Subcutaneous abdominal adipose tissue (tissue), 5 donors: Measurements from ENCODE around the gene MACROD2.
"Not testable (repeated sequence)": the region's sequence is repeated elsewhere in the genome, so short reads cannot be mapped to it uniquely, and the experiment has no call there.

Experiments
- H3K27ac ChIP-seq: one replicate; pipeline ENCODE4 v1.7.0; 2013; ENCODE audit warnings: low read depth, mild to moderate bottlenecking, inconsistent platforms, low read length, moderate library complexity
- H3K27me3 ChIP-seq, 5 donors: one replicate each; pipeline ENCODE4 v1.7.0; 2013; ENCODE audit warnings: low read length in 5 of 5, inconsistent platforms in 1 of 5; ENCODE audit not compliant: control insufficient read depth in 5 of 5, insufficient read depth in 4 of 5
- H3K36me3 ChIP-seq, 5 donors: one replicate each; pipeline ENCODE4 v1.7.0; 2013; ENCODE audit warnings: low read length in 5 of 5; ENCODE audit not compliant: control insufficient read depth in 5 of 5, insufficient read depth in 5 of 5
- H3K4me1 ChIP-seq, 5 donors: one replicate each; pipeline ENCODE4 v1.7.0; 2013; ENCODE audit warnings: low read length in 5 of 5, mild to moderate bottlenecking in 3 of 5, moderate library complexity in 1 of 5; ENCODE audit not compliant: control insufficient read depth in 5 of 5, insufficient read depth in 5 of 5
- H3K4me3 ChIP-seq, 5 donors: one replicate each; pipeline ENCODE4 v1.7.0; 2013; ENCODE audit warnings: low read length in 5 of 5, low read depth in 1 of 5
- H3K9ac ChIP-seq, 5 donors: one replicate each; pipeline ENCODE4 v1.7.0; 2013; ENCODE audit warnings: low read length in 5 of 5, mild to moderate bottlenecking in 4 of 5, moderate library complexity in 3 of 5
- H3K9me3 ChIP-seq, 5 donors: one replicate each; pipeline ENCODE4 v1.7.0; 2013; ENCODE audit warnings: low read length in 5 of 5; ENCODE audit not compliant: control insufficient read depth in 5 of 5
- donor health status: healthy.
- donor health status: healthy.
- donor health status: healthy.
- donor health status: healthy.
- donor health status: healthy.

MACROD2 gene

GRCh38 chr20:15807771-15808170 is 1812.5 kb downstream of the MACROD2 start:
- not testable (repeated sequence) for H3K9ac ChIP-seq, H3K9me3 ChIP-seq, H3K27ac ChIP-seq, H3K4me3 ChIP-seq, H3K36me3 ChIP-seq, H3K27me3 ChIP-seq, H3K4me1 ChIP-seq

- Histone ChIP-seq H3K4me1 (no peaks in the 10 kb centered on the region), H3K27ac (no peak overlapping the region), H3K27me3 (no peaks in the 10 kb centered on the region), H3K36me3 (no peaks in the 10 kb centered on the region), H3K4me3 (no peak overlapping the region), H3K9me3 (peaks cover 0 to 2% (median 0%) of the 10 kb centered on the region in 5 donors), H3K9ac (no peak overlapping the region)
Observed at GRCh38 chr20:15811951-15812350, 1816.6 kb downstream of the MACROD2 start.

- Histone ChIP-seq H3K9me3 (peaks cover 0 to 2% (median 0%) of the 10 kb centered on the region in 5 donors), H3K9ac (no peak overlapping the region), H3K4me3 (no peak overlapping the region), H3K36me3 (no peaks in the 10 kb centered on the region), H3K27me3 (no peaks in the 10 kb centered on the region), H3K4me1 (no peaks in the 10 kb centered on the region), H3K27ac (no peak overlapping the region)
Observed at GRCh38 chr20:15812696-15813095, 1817.4 kb downstream of the MACROD2 start.

- no peak overlapping the region for H3K4me3 ChIP-seq
Observed at GRCh38 chr20:15814360-15814759, 1819.0 kb downstream of the MACROD2 start.

GRCh38 chr20:15814911-15815310 is 1819.6 kb downstream of the MACROD2 start:
- H3K36me3 ChIP-seq: no peaks in the 10 kb centered on the region
- no peak overlapping the region for H3K4me3 ChIP-seq
- no peak overlapping the region for H3K9ac ChIP-seq
- H3K27ac ChIP-seq: no peak overlapping the region
- H3K27me3 ChIP-seq: no peaks in the 10 kb centered on the region
- peaks cover 0 to 2% (median 0%) of the 10 kb centered on the region in 5 donors for H3K9me3 ChIP-seq
- H3K4me1 ChIP-seq: no peaks in the 10 kb centered on the region

More at GRCh38 chr20:15814360-15814759, 1819.0 kb downstream of the MACROD2 start:
- H3K27me3 ChIP-seq: no peaks in the 10 kb centered on the region
- H3K9ac ChIP-seq: no peak overlapping the region
- H3K4me1 ChIP-seq: no peaks in the 10 kb centered on the region
- no peak overlapping the region for H3K27ac ChIP-seq
- no peaks in the 10 kb centered on the region for H3K36me3 ChIP-seq
- peaks cover 0 to 2% (median 0%) of the 10 kb centered on the region in 5 donors for H3K9me3 ChIP-seq

- Histone ChIP-seq H3K36me3 (no peaks in the 10 kb centered on the region), H3K9ac (no peak overlapping the region), H3K27ac (no peak overlapping the region), H3K4me3 (no peak overlapping the region), H3K27me3 (no peaks in the 10 kb centered on the region), H3K4me1 (no peaks in the 10 kb centered on the region), H3K9me3 (peaks cover 0 to 2% (median 0%) of the 10 kb centered on the region in 5 donors)
Observed at GRCh38 chr20:15817351-15817750, 1822.0 kb downstream of the MACROD2 start.

GRCh38 chr20:15818651-15819071 is 1823.3 kb downstream of the MACROD2 start:
- Histone ChIP-seq H3K4me3 (no peak overlapping the region), H3K9ac (no peak overlapping the region), H3K9me3 (peaks cover 0 to 2% (median 0%) of the 10 kb centered on the region in 5 donors), H3K4me1 (no peaks in the 10 kb centered on the region), H3K27ac (no peak overlapping the region), H3K36me3 (no peaks in the 10 kb centered on the region), H3K27me3 (no peaks in the 10 kb centered on the region)

GRCh38 chr20:15823718-15824117 is 1828.4 kb downstream of the MACROD2 start:
- Histone ChIP-seq H3K9ac (no peak overlapping the region), H3K4me1 (no peaks in the 10 kb centered on the region), H3K27ac (no peak overlapping the region), H3K9me3 (no peaks in the 10 kb centered on the region), H3K36me3 (no peaks in the 10 kb centered on the region), H3K4me3 (no peak overlapping the region), H3K27me3 (no peaks in the 10 kb centered on the region)

GRCh38 chr20:15827628-15828027 is 1832.3 kb downstream of the MACROD2 start:
- H3K36me3 ChIP-seq: no peaks in the 10 kb centered on the region
- H3K4me3 ChIP-seq: no peak overlapping the region
- no peak overlapping the region for H3K9ac ChIP-seq
- H3K27me3 ChIP-seq: no peaks in the 10 kb centered on the region
- no peaks in the 10 kb centered on the region for H3K9me3 ChIP-seq
- H3K4me1 ChIP-seq: no peaks in the 10 kb centered on the region
- no peak overlapping the region for H3K27ac ChIP-seq

GRCh38 chr20:15831201-15831600 is 1835.9 kb downstream of the MACROD2 start:
- H3K4me1 ChIP-seq: no peaks in the 10 kb centered on the region
- no peaks in the 10 kb centered on the region for H3K9me3 ChIP-seq
- no peaks in the 10 kb centered on the region for H3K36me3 ChIP-seq
- no peak overlapping the region for H3K9ac ChIP-seq
- H3K4me3 ChIP-seq: no peak overlapping the region
- no peaks in the 10 kb centered on the region for H3K27me3 ChIP-seq
- no peak overlapping the region for H3K27ac ChIP-seq

- Histone ChIP-seq H3K9ac (no peak overlapping the region), H3K4me3 (no peak overlapping the region), H3K27me3 (no peaks in the 10 kb centered on the region), H3K36me3 (no peaks in the 10 kb centered on the region), H3K4me1 (no peaks in the 10 kb centered on the region), H3K27ac (no peak overlapping the region), H3K9me3 (no peaks in the 10 kb centered on the region)
Observed at GRCh38 chr20:15832512-15832911, 1837.2 kb downstream of the MACROD2 start.
